Measurements from ENCODE around the gene HMCN2. TPM values are rescaled to one million over a fixed set of nuclear protein-coding genes. Genes with fewer than 3 reads are reported as not detected.

HMCN2 gene
- total and polyA plus RNA-seq, 2 experiments from 2014 or later, result 0.50 to 0.54 TPM

- no peaks in the 10 kb centered on the region for H3K36me3 ChIP-seq (replicated peaks; ENCODE audit: insufficient read depth, low read depth)
- H3K4me2 ChIP-seq, result no peak overlapping the region
- TF ChIP-seq, protein P1, sequence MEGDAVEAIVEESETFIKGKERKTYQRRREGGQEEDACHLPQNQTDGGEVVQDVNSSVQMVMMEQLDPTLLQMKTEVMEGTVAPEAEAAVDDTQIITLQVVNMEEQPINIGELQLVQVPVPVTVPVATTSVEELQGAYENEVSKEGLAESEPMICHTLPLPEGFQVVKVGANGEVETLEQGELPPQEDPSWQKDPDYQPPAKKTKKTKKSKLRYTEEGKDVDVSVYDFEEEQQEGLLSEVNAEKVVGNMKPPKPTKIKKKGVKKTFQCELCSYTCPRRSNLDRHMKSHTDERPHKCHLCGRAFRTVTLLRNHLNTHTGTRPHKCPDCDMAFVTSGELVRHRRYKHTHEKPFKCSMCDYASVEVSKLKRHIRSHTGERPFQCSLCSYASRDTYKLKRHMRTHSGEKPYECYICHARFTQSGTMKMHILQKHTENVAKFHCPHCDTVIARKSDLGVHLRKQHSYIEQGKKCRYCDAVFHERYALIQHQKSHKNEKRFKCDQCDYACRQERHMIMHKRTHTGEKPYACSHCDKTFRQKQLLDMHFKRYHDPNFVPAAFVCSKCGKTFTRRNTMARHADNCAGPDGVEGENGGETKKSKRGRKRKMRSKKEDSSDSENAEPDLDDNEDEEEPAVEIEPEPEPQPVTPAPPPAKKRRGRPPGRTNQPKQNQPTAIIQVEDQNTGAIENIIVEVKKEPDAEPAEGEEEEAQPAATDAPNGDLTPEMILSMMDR (IDR thresholded peaks at IDR 0.05; ENCODE audit: poor library complexity), result no peak
- TF ChIP-seq EZH2phosphoT487 (IDR thresholded peaks at IDR 0.05; ENCODE audit: low read depth, severe bottlenecking, unreplicated experiment) (no peak), EZH2 (IDR thresholded peaks at IDR 0.05; ENCODE audit: borderline replicate concordance) (no peak)
- DNase-seq (ENCODE audit: low spot score), result no peak
- no peaks in the 10 kb centered on the region for H3K79me2 ChIP-seq
- H3K9me2 ChIP-seq (replicated peaks; ENCODE audit: insufficient read depth), result no peaks in the 10 kb centered on the region
- H3K27ac ChIP-seq, result no peak overlapping the region
- H3K27me3 ChIP-seq, result no peaks in the 10 kb centered on the region
- H3K4me3 ChIP-seq, result no peak overlapping the region
- no peaks in the 10 kb centered on the region for H3K4me1 ChIP-seq (ENCODE audit: insufficient read depth)
- H4K20me1 ChIP-seq (ENCODE audit: insufficient read depth, poor library complexity, severe bottlenecking), result no peaks in the 10 kb centered on the region
- 94% methylated on average over 12 of the region's 13 CpGs for WGBS (ENCODE audit: low lambda C conversion rate, missing lambda C conversion rate)
- no peak overlapping the region for H2AFZ ChIP-seq
- no peaks in the 10 kb centered on the region for H3K9me3 ChIP-seq (ENCODE audit: low read depth)
These were observed 90.5 kb downstream of the HMCN2 start for GRCh38 chr9:130356033-130356432.

DNA sequence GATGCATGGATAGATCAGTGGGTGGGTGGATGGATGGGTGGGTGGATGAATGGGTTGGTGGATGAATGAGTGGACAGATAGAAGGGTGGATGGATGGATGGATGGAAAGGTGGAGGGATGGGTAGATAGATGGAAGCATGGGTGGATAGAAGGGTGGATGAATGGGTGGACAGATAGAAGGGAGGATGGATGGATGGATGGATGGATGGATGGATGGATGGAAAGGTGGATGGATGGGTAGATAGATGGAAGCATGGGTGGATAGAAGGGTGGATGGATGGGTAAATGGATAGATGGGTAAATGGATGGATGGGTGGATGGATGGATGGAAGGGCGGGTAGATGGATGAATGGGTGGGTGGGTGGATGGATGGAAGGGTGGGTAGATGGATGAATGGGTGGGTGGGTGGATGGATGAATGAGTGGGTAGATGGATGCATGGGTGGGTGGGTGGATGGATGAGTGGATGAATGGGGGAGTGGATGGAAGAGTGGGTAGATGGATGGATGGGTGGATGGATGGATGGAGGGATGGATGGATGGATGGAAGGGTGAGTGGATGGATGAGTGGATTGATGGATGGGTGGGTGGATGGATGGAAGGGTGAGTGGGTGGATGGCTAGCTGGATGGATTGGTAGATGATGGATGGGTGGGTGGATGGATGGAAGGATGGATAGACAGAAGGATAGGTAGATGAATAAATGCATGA is 91.5 kb downstream of the HMCN2 start:
- Histone ChIP-seq H3K36me3 (replicated peaks; ENCODE audit: insufficient read depth, low read depth) (no peaks in the 10 kb centered on the region), H3K4me2 (no peak overlapping the region), H3K27ac (no peak overlapping the region), H3K4me1 (ENCODE audit: insufficient read depth) (no peaks in the 10 kb centered on the region), H2AFZ (no peak overlapping the region), H3K9me2 (replicated peaks; ENCODE audit: insufficient read depth) (no peaks in the 10 kb centered on the region), H4K20me1 (ENCODE audit: insufficient read depth, poor library complexity, severe bottlenecking) (no peaks in the 10 kb centered on the region), H3K4me3 (no peak overlapping the region), H3K27me3 (no peaks in the 10 kb centered on the region), H3K79me2 (no peaks in the 10 kb centered on the region), H3K9me3 (ENCODE audit: low read depth) (no peaks in the 10 kb centered on the region)
- TF ChIP-seq EZH2phosphoT487 (IDR thresholded peaks at IDR 0.05; ENCODE audit: low read depth, severe bottlenecking, unreplicated experiment), result no peak
- no peak for TF ChIP-seq EZH2 (IDR thresholded peaks at IDR 0.05; ENCODE audit: borderline replicate concordance)
- TF ChIP-seq, protein P1 (IDR thresholded peaks at IDR 0.05; ENCODE audit: poor library complexity), result no peak
- DNase-seq (ENCODE audit: low spot score), result no peak
- 100% methylated on average over 1 of the region's 1 CpG for WGBS (ENCODE audit: low lambda C conversion rate, missing lambda C conversion rate)

GRCh38 chr9:130358928-130359327 is 93.4 kb downstream of the HMCN2 start:
- Histone ChIP-seq H3K36me3 (replicated peaks; ENCODE audit: insufficient read depth, low read depth) (no peaks in the 10 kb centered on the region), H3K4me2 (no peak overlapping the region), H3K9me3 (ENCODE audit: low read depth) (no peaks in the 10 kb centered on the region), H3K4me1 (ENCODE audit: insufficient read depth) (no peaks in the 10 kb centered on the region), H2AFZ (no peak overlapping the region), H3K4me3 (no peak overlapping the region), H3K27ac (no peak overlapping the region), H3K79me2 (no peaks in the 10 kb centered on the region), H4K20me1 (ENCODE audit: insufficient read depth, poor library complexity, severe bottlenecking) (no peaks in the 10 kb centered on the region), H3K9me2 (replicated peaks; ENCODE audit: insufficient read depth) (no peaks in the 10 kb centered on the region), H3K27me3 (no peaks in the 10 kb centered on the region)
- 87% methylated on average over 7 of the region's 7 CpGs for WGBS (ENCODE audit: low lambda C conversion rate, missing lambda C conversion rate)
- no peak for DNase-seq (ENCODE audit: low spot score)
- TF ChIP-seq EZH2phosphoT487 (IDR thresholded peaks at IDR 0.05; ENCODE audit: low read depth, severe bottlenecking, unreplicated experiment) (no peak), EZH2 (IDR thresholded peaks at IDR 0.05; ENCODE audit: borderline replicate concordance) (no peak)
- TF ChIP-seq, protein P1 (IDR thresholded peaks at IDR 0.05; ENCODE audit: poor library complexity), result no peak

All from hepatocyte (in vitro differentiated cells).